Muscle of back (tissue), 11 donors: ENCODE measurements around the gene PRKAG2. TPM values are rescaled to one million over a fixed set of nuclear protein-coding genes. Genes with fewer than 3 reads are reported as not detected.
"Not testable (repeated sequence)": the region's sequence is repeated elsewhere in the genome, so short reads cannot be mapped to it uniquely, and the experiment has no call there.

Source experiments
- DNase-seq, 3 donors: peaks; one replicate each; pipeline versions ENCODE4 v3.0.0 to v3.0.0-alpha.2; 2013
- polyA plus RNA-seq, 10 donors: library from polyadenylated mRNA; unstranded; fragments of 120-200 nt; gene quantifications; one replicate each; pipeline ENCODE4 v1.2.1, GENCODE V29; 2013; ENCODE audit not compliant: insufficient read length in 10 of 10

PRKAG2 gene
- polyA plus RNA-seq, 10 donors = 11.5 to 17.2 (median 15.0) TPM

DNA sequence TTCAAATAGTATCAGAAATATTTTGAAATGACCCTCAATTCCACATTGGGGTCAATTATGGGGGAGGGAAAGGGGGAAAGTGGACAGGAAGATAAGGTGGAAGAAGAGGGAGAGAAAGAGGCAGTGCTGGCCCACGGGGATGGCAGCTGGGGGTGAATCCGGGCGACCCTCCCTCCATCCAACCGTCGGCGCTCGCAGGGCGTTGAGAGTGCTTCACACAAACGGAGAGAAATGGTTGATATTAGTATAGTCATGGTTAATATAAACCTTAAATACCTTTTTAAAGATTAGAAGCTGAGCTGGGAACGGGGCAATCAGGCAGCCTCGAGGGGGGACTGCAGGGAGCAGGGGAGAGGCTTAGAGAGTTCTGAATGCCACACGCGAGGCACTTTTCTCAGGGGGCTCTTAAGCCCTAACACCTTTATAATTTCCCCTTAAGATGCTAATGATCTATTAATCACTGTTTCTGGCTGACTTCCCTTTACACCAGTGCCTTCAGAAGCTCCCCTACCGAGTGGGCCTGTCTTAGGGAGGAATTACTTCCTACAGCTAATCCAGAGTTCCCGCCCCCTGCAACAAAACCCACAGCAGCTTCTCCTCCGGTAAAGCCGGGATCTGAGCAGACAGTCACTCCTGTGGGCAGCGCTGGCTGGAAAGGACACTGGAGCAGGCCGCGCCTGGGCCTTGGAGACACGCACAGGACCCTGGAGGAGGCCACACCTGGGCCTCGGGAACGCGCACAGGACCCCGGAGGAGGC lies 39.5 kb downstream of the PRKAG2 start:
- DNase-seq = no peak

- DNase-seq = no peak
These were observed 40.0 kb downstream of the PRKAG2 start for GRCh38 chr7:151836927-151837205.

DNA sequence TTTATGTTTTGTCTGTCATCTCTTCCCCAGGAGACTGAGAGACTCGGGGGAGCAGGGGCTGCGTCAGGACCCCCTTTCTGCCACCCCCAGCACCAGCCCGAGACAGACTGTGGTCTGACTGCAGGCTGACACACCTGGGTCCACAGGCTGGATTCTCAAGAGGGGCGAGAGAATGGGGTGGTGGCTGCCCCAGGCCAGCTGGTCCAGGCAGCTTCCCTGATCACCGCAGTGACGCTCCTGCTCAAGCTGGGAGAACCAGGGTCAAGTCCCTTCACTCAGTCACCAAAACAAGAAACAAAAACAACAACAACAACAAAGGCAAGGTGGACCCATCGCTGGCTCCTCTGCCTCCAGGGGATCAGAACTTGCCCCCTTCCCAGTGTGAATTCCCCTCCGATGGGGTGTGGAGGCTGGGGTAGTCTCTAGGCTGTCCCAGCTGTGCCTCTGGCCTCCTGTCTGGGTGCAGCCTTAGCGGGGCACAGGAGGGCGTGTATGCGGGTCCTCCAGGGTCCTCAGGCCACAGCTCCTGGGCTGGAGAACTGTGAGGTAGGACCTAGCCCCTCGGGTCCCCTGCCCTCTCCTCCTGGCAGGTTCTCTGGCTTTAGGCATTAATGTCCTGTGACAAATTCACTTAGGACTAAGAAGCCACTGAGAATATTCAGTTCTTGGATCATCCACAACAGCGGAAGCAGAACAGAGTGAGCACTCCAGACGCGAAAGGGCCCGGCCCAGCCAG lies 40.6 kb downstream of the PRKAG2 start:
- no peak for DNase-seq

DNA sequence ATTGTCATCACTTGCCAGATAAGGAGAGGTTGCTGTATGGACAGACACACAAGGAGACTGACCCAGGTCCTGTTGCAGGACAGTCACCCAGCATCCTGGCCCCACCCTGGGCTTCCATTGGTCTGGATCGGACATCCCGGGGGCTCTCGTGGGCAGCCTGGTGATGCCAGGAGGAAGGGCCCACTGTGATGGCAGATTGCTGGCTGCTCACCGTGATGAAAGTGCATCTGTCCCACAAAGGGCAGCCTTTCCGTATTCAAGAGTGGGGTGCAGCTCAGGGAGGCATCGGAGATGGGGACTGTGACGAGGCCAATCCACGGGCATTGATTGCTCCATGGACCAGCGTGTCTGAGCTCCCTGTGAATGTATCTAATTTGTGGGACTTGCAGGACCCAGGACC lies 41.3 kb downstream of the PRKAG2 start:
- no peak for DNase-seq

DNA sequence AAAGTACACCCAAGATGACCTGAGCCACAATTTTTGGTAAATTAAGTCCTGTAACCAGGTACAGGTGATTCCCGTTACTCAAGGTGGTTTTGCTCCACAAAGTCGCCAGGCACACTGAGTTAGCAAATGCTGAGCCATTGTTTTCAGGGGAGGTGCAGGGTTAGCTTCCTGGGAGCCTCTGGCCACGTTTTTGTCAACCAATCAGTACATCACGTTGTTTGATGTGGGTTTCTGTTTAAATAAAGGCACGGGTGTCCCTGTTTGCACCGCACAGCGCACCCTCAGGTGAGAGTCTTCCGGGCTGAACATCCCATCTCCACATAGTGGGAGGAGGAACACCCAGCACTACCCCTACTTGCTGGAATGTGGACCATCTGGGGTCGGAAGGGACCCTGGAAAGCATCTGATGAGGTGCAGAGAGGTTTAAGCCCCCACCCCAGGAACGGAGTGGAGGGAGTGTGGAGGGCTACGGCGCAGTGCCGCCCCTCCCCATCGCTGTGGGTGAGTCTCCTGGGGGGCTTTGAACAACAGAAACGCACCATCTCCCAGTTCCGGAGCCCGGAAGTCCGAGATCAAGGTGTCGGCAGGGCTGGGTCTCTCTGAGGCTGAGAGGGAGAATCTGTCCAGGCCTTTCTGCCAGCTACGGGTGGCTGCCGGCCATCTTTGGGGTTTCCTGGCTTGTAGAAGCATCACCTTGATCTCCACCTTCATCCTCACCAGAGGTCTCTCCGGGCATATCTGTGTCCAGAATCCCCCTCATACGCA lies 42.5 kb downstream of the PRKAG2 start:
- no peak for DNase-seq

DNA sequence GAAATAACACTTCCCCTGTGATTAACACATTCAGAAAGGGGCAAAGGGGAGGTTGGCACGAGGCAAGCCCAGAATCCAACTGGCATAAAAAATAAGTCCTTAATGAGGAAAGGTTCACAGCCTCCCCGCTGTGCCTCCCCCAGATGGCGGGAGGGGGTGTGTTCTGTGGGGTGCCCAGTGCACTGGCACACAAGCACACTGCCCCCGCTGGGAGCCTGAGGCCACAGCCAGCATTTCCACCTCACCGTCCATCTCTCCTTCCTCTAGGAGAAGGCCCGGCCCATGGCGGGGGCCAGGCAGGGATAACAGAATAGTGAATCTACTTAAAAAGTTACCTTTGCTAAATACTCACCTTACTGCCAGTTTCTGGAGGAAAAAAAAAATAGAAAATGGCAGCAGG lies 43.2 kb downstream of the PRKAG2 start:
- DNase-seq = no peak

- no peak for DNase-seq
These were observed 43.7 kb downstream of the PRKAG2 start for GRCh38 chr7:151833213-151833651.

DNA sequence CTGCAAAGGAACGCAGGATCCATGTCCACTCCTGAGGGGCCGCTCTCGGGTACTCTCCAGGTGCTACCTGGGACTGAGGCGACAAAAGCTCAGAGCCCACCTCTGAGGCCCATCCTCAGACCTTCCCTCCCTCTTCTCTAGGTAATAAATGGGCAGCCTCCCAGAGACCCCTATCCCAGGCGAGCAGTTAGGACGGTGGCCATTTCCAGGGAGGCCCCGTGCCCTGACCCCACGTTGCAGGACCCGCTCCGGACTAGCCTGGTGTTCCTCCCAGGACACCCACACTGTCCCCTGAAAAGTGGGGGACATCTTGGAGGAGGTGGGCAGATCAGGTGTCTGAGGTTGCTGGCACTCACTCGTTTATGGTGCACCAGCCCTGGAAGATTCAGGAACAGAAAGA lies 44.3 kb downstream of the PRKAG2 start:
- no peak for DNase-seq

GRCh38 chr7:151832138-151832537 lies 44.8 kb downstream of the PRKAG2 start:
- DNase-seq = no peak

DNA sequence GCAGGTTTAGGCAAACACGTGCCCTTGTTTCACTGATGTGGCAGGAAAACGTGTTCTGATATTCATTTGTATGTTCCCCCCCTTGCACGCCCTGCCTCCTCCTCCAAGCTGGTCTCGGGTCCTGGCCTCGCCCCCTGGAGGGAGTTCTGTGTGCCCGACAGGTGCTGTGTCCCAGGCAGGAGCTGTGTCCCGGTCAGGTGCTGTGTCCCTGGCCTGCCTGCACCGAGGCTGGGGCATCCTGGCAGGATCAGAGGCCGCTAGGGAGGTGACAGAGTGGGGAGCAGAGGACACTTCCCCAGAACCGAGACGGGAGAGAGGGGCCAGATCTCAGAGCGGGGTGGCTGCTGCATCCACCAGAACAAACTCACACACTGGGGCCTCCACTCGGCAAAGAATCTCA lies 45.3 kb downstream of the PRKAG2 start:
- no peak for DNase-seq

DNA sequence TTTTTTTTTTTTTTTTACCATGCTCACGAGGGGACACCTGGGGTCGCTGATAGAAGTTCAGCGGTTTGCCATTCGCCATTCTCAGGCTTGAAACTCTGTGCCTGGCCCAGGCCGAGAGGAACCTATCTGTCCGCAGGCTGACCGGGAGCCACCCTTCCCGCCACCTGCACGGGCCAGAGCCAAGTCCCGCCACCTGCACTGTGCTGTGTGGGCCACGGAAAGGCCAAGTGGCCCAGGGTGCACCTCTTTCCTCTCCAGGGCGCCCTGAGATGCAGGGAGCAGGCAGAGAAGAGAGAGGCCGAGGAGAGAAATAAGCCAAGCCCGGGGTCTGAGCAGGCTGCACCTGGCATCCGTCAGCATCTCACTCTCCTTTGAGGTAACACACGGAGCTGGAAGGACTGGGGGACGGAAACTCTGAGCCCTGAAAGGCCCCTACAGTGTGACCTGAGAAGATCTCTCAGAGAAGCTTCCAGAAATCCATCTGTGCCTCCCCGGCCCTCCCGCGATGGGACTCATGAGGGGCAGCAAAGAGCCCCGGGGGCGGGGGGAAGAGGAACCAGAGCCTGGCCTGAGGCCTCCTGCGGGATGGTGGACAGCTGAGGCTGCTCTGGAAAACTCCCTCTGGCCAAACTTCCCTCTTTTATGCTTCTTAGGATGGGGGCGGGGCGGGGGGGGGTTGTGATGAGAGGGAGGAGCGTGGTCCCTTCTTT lies 46.6 kb downstream of the PRKAG2 start:
- no peak for DNase-seq

- no peak for DNase-seq
These were observed 47.2 kb downstream of the PRKAG2 start for GRCh38 chr7:151829707-151830106.

GRCh38 chr7:151827620-151828019 lies 49.3 kb downstream of the PRKAG2 start:
- DNase-seq = no peak

GRCh38 chr7:151826316-151826715 lies 50.6 kb downstream of the PRKAG2 start:
- not testable (repeated sequence) for DNase-seq

DNA sequence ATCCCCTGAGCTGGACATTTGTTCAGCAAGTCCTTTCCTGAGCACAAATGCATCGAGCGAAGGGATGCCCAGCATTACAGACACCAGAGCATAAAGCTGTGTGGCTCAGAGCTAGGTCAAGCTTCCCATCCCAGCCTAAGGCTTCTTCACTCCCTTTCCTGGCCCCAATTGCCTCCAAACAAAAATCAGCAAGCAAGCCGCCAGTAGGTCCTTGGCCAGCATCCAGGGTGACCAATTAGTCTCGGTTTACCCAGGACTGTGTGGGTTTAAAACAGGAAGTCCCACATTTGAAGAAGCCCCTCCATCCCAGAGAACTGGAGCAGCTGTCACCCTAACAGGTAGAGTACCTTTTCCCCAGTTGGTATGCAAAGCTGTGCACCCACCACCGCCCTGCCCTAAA lies 51.2 kb downstream of the PRKAG2 start:
- no peak for DNase-seq

- no peak for DNase-seq
These were observed 52.5 kb downstream of the PRKAG2 start for GRCh38 chr7:151824373-151824933.

GRCh38 chr7:151823566-151824372 lies 53.1 kb downstream of the PRKAG2 start:
- DNase-seq = no peak

DNA sequence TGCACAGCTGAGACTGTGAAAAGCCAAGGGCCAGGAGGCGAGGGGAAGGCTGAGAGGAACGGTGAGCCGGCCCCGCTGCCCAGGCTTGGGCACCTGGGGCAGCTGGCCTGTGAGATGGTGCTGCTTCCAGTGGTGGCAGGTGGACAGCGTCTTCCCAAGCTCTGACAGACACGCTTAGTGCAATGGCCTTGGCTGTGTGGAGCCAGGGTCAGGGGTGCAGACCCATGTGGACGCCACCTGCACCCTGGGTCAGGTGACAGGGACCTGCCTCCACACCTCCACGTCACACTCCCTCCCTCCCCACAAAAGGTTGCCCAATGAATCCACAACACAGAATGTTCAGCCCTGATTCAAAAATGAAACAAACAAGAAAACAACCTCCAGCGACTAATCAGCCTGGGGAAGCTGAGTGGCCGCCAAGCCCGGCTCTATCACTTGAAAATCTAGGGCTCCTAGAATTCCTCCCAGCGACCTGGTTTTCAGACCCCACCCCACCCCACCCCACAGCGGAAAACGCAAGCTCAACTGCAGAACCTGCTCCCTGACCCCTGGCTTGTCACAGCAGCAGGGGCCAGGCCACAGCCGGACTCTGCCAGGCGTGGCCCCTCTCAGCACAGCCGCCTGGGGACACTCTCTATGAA lies 54.3 kb downstream of the PRKAG2 start:
- DNase-seq = no peak

DNA sequence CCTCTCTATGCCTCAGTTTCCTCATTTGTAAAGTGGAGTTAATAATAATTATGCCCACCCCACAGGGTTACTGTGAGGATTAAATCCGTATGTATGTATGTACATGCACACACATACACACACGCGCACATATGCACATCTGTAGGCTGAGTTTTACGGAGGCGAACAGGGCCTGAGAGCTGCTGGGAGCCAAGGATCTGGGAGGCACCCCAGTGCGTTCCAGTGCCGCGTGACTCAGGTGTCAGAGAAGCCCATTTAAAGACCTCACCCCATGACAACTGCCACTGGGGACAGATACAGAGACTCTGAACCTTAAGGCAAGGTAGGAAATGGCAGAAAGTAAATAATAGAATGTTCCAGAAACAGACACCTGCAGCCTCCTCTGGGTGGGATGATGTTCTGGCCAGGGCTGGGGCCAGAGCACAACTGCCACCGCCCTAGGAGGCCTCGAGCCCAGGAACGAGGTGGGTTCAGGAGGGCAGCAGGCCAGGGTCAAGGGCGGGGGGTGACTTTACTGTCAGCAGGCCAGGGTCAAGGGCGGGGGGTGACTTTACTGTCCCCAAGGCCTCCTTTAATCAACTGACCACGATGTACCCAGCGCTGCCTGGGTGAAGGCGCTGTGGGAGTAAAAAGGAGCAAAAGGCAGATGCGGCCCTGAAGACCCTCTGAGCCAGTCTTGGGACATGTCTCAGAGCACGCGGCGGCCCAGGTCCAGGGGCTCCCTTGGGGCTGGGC lies 54.9 kb downstream of the PRKAG2 start:
- DNase-seq = no peak

DNA sequence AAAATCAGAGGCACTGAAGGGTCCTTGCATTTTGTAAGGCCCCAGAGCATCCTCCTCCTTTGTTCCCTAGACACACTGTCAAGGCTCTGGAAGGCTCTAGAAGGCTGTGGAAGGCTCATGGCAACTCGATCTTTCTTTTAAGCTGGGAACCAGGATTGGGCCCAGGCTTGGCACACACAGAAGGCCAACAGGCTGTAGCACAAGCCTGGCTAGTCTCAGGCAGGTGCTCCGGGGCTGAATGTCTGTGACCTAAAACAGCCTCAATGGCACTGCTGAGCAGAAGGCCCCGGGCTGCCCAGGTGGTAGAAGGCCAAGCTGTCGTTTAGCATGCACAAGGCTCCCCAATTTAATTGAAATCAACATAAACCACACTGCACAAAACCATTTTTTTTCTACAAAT lies 55.7 kb downstream of the PRKAG2 start:
- DNase-seq = no peak
